Vagina (tissue), 2 donors: Measurements from ENCODE around the gene HBB.

ENCODE experiments used
- CTCF ChIP-seq, 3 experiments: fragments of 450-650 bp in 2 of 3; fragments of 200-600 bp in 1 of 3; sonication (generic) in 1 of 3; IDR thresholded peaks; one replicate each; pipeline ENCODE4 v1.5.1; 2017 to 2019; ENCODE audit warnings: antibody characterized with exemption in 3 of 3, mild to moderate bottlenecking in 2 of 3, moderate library complexity in 2 of 3
- POLR2A ChIP-seq, 2 donors: fragments of 450-650 bp; IDR thresholded peaks; one replicate each; pipeline ENCODE4 v1.6.1; 2017; ENCODE audit warnings: antibody characterized with exemption in 2 of 2, mild to moderate bottlenecking in 2 of 2, moderate library complexity in 2 of 2

GRCh38 chr11:5203366-5203765 is 23.5 kb downstream of the HBB start:
- no peak for TF ChIP-seq CTCF (IDR thresholded peaks at IDR 0.05)
- no peak for TF ChIP-seq POLR2A (IDR thresholded peaks at IDR 0.05)
